Endothelial cell of umbilical vein (primary cell): Measurements from ENCODE around the gene TBC1D4. TPM values are rescaled to one million over a fixed set of nuclear protein-coding genes. Genes with fewer than 3 reads are reported as not detected.

Source experiments
- BruUV-seq: library from RNA; stranded (reverse); fragments of 400-500 nt; replicated peaks from 2 replicates; lab custom pipeline; 2021; lab: Mats Ljungman, UMichigan
- CTCF ChIA-PET: fragments of 300-600, 350-600 bp; sonication (Branson Sonifier 250); formaldehyde crosslinking; loops from one replicate; lab custom pipeline; 2021; ENCODE audit warnings: antibody characterized with exemption, inconsistent platforms; lab: Charles Lee
- POLR2A ChIA-PET: fragments of 300-600, 350-600 bp; sonication (Branson Sonifier 250); formaldehyde crosslinking; loops from one replicate; lab custom pipeline; 2021; ENCODE audit warnings: antibody characterized with exemption, inconsistent platforms; lab: Charles Lee
- DNase-seq: peaks from one replicate; pipeline ENCODE4 v3.0.0-alpha.2; 2011; ENCODE audit warnings: low read depth, low spot score
- FAIRE-seq: peaks from 2 replicates; lab custom pipeline; 2011; peaks lifted over from hg19 to GRCh38; lab: Jason Lieb, UNC
- H2AFZ ChIP-seq: 2 replicates; pipeline ENCODE4 v1.6.0; 2012; ENCODE audit warnings: low read depth, low read length, control low read depth, inconsistent platforms
- H3K27ac ChIP-seq: 2 replicates; pipeline ENCODE4 v1.5.1; 2011; ENCODE audit warnings: low read depth, mild to moderate bottlenecking, control low read depth, low read length, moderate library complexity; ENCODE audit not compliant: insufficient read depth
- H3K27me3 ChIP-seq, 2 experiments: 2 replicates each; pipeline versions ENCODE4 v1.6.0 to v1.6.1; 2011; ENCODE audit warnings: low read length in 2 of 2, mixed read lengths in 1 of 2; ENCODE audit not compliant: control insufficient read depth in 2 of 2, insufficient read depth in 2 of 2
- H3K36me3 ChIP-seq, 2 experiments: 2 replicates in 1 of 2; 3 replicates in 1 of 2; pipeline ENCODE4 v1.5.1; 2011; ENCODE audit warnings: low read length in 2 of 2, mild to moderate bottlenecking in 1 of 2, moderate library complexity in 1 of 2; ENCODE audit not compliant: control insufficient read depth in 2 of 2, insufficient read depth in 2 of 2; ENCODE audit errors: extremely low read depth in 1 of 2
- H3K4me1 ChIP-seq: 3 replicates; pipeline ENCODE4 v1.5.1; 2011; ENCODE audit warnings: mild to moderate bottlenecking, low read length; ENCODE audit not compliant: control insufficient read depth, insufficient read depth; ENCODE audit errors: extremely low read depth
- H3K4me2 ChIP-seq: 2 replicates; pipeline ENCODE4 v1.6.1; 2011; ENCODE audit warnings: low read length, control low read depth, mixed read lengths; ENCODE audit not compliant: insufficient read depth
- H3K4me3 ChIP-seq, 3 experiments: fragments of 200-600 bp in 1 of 3; sonication (generic), shearing (Covaris generic) in 1 of 3; replicated peaks in 1 of 3; 2 replicates each; pipeline ENCODE4 v1.5.1; 2011 to 2016; ENCODE audit warnings: control low read depth in 3 of 3, low read length in 3 of 3, mild to moderate bottlenecking in 2 of 3, inconsistent platforms in 1 of 3, low read depth in 1 of 3, moderate library complexity in 1 of 3; ENCODE audit not compliant: insufficient read depth in 1 of 3
- H3K79me2 ChIP-seq: 2 replicates; pipeline ENCODE4 v1.6.0; 2012; ENCODE audit warnings: low read length, inconsistent platforms; ENCODE audit not compliant: control insufficient read depth, insufficient read depth
- H3K9ac ChIP-seq: replicated peaks from 2 replicates; pipeline ENCODE3; 2011; ENCODE audit warnings: low read length, control low read depth; ENCODE audit not compliant: insufficient read depth; ENCODE audit errors: extremely low read depth
- H3K9me1 ChIP-seq: replicated peaks from 3 replicates; pipeline ENCODE4 v1.6.0; 2011; ENCODE audit warnings: mild to moderate bottlenecking, low read length; ENCODE audit not compliant: control insufficient read depth, insufficient read depth; ENCODE audit errors: extremely low read depth
- H3K9me3 ChIP-seq: replicated peaks from 2 replicates; pipeline ENCODE4 v1.5.1; 2012; ENCODE audit warnings: low read length, inconsistent platforms; ENCODE audit not compliant: control insufficient read depth, insufficient read depth
- H4K20me1 ChIP-seq: replicated peaks from 2 replicates; pipeline ENCODE3; 2011; ENCODE audit warnings: mild to moderate bottlenecking, low read length; ENCODE audit not compliant: control insufficient read depth, insufficient read depth; ENCODE audit errors: extremely low read depth
- EZH2 ChIP-seq: IDR thresholded peaks from 2 replicates; pipeline ENCODE4 v1.6.1; 2012; ENCODE audit warnings: borderline replicate concordance, low read depth, mild to moderate bottlenecking, moderate library complexity, low read length, inconsistent platforms; ENCODE audit not compliant: severe bottlenecking
- FOS ChIP-seq: IDR thresholded peaks from 2 replicates; pipeline ENCODE4 v1.6.1; 2011; ENCODE audit warnings: mild to moderate bottlenecking, low read length, moderate library complexity, borderline replicate concordance; ENCODE audit not compliant: insufficient read depth
- GATA2 ChIP-seq: IDR thresholded peaks from 2 replicates; pipeline ENCODE4 v1.7.0; 2011; ENCODE audit warnings: low read depth, mild to moderate bottlenecking, moderate library complexity, mixed read lengths, low read length; ENCODE audit not compliant: insufficient read length, insufficient read depth
- MYC ChIP-seq: IDR thresholded peaks from one replicate; pipeline ENCODE4 v1.6.1; 2011; ENCODE audit warnings: mild to moderate bottlenecking, low read depth, low read length
- POLR2A ChIP-seq: IDR thresholded peaks from 2 replicates; pipeline ENCODE4 v1.6.1; 2012; ENCODE audit warnings: low read depth, mild to moderate bottlenecking, control low read depth, low read length
- POLR2AphosphoS5 ChIP-seq: IDR thresholded peaks from 2 replicates; pipeline ENCODE4 v1.6.1; 2012; ENCODE audit warnings: low read depth, mild to moderate bottlenecking, control low read depth, low read length, moderate library complexity; ENCODE audit not compliant: insufficient read depth
- dilution Hi-C: fragments of 300-500 bp; cut with MboI; formaldehyde crosslinking; loops from one replicate; pipeline ENCODE4 v1.15.0; 2019; ENCODE audit warnings: low sequenced_read_pairs; ENCODE audit not compliant: extremely low pct_ligation_motif_present
- intact Hi-C: fragments of 100-400 bp; cut with micrococcal nuclease; formaldehyde crosslinking; loops from one replicate; pipeline ENCODE4 v1.10.0; 2022
- polyA plus RNA-seq, 4 experiments: library from polyadenylated mRNA; depleted of rRNA in 3 of 4; stranded (reverse) in 3 of 4; unstranded in 1 of 4; fragments of >200 nt; gene quantifications; 2 replicates each; pipeline versions ENCODE4 v1.2.1 to v1.2.3, GENCODE V29; 2011 to 2012; ENCODE audit warnings: missing spikeins in 1 of 4
- total RNA-seq: library from RNA; stranded (reverse); gene quantifications from 2 replicates; pipeline ENCODE4 v1.2.3, GENCODE V29; 2021
- TF ChIP-seq, protein P1 (sequence below), 2 donors: IDR thresholded peaks; 1 replicate in 1 of 2; 2 replicates in 1 of 2; pipeline ENCODE4 v1.5.1; 2011; ENCODE audit warnings: low read length in 2 of 2, mild to moderate bottlenecking in 2 of 2, moderate library complexity in 2 of 2, control low read depth in 1 of 2, inconsistent platforms in 1 of 2, low read depth in 1 of 2; ENCODE audit not compliant: insufficient read depth in 1 of 2; ENCODE audit errors: extremely low read depth in 1 of 2

Gene TBC1D4
- total and polyA plus RNA-seq, 2 donors (not counting 3 experiments of a cell fraction or from before 2014, with no cell fraction given) = 58.3 to 81.0 TPM

- H3K36me3 ChIP-seq = no peaks in the 10 kb centered on the region
- H3K4me1 ChIP-seq = no peaks in the 10 kb centered on the region
- no peaks in the 10 kb centered on the region for H3K9me1 ChIP-seq
- ChIA-PET POLR2A (no interaction called here), CTCF (no interaction called here)
- no peak for FAIRE-seq
- no peaks in the 10 kb centered on the region for H3K9me3 ChIP-seq
- H3K9ac ChIP-seq = no peak overlapping the region
- dilution Hi-C loops (no loop called here), intact Hi-C loops (no loop called here)
- TF ChIP-seq POLR2A (no peak), EZH2 (no peak), FOS (no peak), MYC (no peak), POLR2AphosphoS5 (no peak), GATA2 (no peak)
- TF ChIP-seq, protein P1, sequence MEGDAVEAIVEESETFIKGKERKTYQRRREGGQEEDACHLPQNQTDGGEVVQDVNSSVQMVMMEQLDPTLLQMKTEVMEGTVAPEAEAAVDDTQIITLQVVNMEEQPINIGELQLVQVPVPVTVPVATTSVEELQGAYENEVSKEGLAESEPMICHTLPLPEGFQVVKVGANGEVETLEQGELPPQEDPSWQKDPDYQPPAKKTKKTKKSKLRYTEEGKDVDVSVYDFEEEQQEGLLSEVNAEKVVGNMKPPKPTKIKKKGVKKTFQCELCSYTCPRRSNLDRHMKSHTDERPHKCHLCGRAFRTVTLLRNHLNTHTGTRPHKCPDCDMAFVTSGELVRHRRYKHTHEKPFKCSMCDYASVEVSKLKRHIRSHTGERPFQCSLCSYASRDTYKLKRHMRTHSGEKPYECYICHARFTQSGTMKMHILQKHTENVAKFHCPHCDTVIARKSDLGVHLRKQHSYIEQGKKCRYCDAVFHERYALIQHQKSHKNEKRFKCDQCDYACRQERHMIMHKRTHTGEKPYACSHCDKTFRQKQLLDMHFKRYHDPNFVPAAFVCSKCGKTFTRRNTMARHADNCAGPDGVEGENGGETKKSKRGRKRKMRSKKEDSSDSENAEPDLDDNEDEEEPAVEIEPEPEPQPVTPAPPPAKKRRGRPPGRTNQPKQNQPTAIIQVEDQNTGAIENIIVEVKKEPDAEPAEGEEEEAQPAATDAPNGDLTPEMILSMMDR (IDR thresholded peaks at IDR 0.05; ENCODE audit: extremely low read depth in 1 of 2, insufficient read depth in 1 of 2, low read depth in 1 of 2, low read length in 2 of 2) = no peak
- no peak overlapping the region for H3K4me2 ChIP-seq
- BruUV-seq = no TSS peak
- DNase-seq = no peak
- H4K20me1 ChIP-seq = no peaks in the 10 kb centered on the region
- no peak overlapping the region for H3K4me3 ChIP-seq
- H3K27ac ChIP-seq = no peak overlapping the region
- no peaks in the 10 kb centered on the region for H3K79me2 ChIP-seq
- no peak overlapping the region for H2AFZ ChIP-seq
- peaks cover 0 to 2% of the 10 kb centered on the region in 2 experiments for H3K27me3 ChIP-seq
Observed at GRCh38 chr13:75511051-75511625, 29.2 kb upstream of the TBC1D4 start.
